IMR-90 (cell line): ENCODE data around the gene LHFPL6. TPM values are rescaled to one million over a fixed set of nuclear protein-coding genes. Genes with fewer than 3 reads are reported as not detected.

Experiments
- ATAC-seq: fragments of 200-7000 bp; cut with Tn5 transposase; 2 replicates; pipeline ENCODE4 v1.9.1; 2020; ENCODE audit warnings: low read depth, mild to moderate bottlenecking, moderate library complexity
- BruUV-seq: library from RNA; stranded (reverse); fragments of 400-500 nt; replicated peaks from 2 replicates; lab custom pipeline; 2021; lab: Mats Ljungman, UMichigan
- CTCF ChIA-PET: fragments of 300-600 bp; formaldehyde crosslinking; extraction: SDS; loops from one replicate; lab custom pipeline; 2021; ENCODE audit warnings: antibody characterized with exemption; lab: Yijun Ruan, JAX
- POLR2A ChIA-PET: fragments of 300-600 bp; sonication (Branson Sonifier 250); formaldehyde crosslinking; loops from one replicate; lab custom pipeline; 2022; ENCODE audit warnings: antibody characterized with exemption; ENCODE audit not compliant: unreplicated experiment; lab: Charles Lee
- DNase-seq: peaks from one replicate; pipeline ENCODE4 v3.0.0; 2013
- H2AFZ ChIP-seq: replicated peaks from 2 replicates; pipeline ENCODE3; 2013; ENCODE audit warnings: low read length, mild to moderate bottlenecking; ENCODE audit not compliant: poor library complexity
- H2AK5ac ChIP-seq: 2 replicates; pipeline ENCODE4 v1.6.1; 2013; ENCODE audit warnings: low read depth, low read length, inconsistent platforms
- H2AK9ac ChIP-seq: replicated peaks from 2 replicates; pipeline ENCODE3; 2013; ENCODE audit warnings: mild to moderate bottlenecking, low read depth, low read length, moderate library complexity; ENCODE audit not compliant: poor library complexity
- H2BK120ac ChIP-seq: 2 replicates; pipeline ENCODE4 v1.6.1; 2013; ENCODE audit warnings: low read depth, low read length, inconsistent platforms
- H2BK15ac ChIP-seq: 3 replicates; pipeline ENCODE4 v1.6.1; 2013; ENCODE audit warnings: low read depth, low read length, inconsistent platforms
- H2BK20ac ChIP-seq: 2 replicates; pipeline ENCODE4 v1.6.1; 2013; ENCODE audit warnings: low read depth, mild to moderate bottlenecking, inconsistent platforms, low read length, moderate library complexity
- H2BK5ac ChIP-seq: 2 replicates; pipeline ENCODE4 v1.6.1; 2013; ENCODE audit warnings: mild to moderate bottlenecking, low read depth, low read length, inconsistent platforms; ENCODE audit not compliant: poor library complexity, severe bottlenecking
- H3K14ac ChIP-seq: replicated peaks from 2 replicates; pipeline ENCODE4 v1.6.1; 2013; ENCODE audit warnings: low read depth, low read length, inconsistent platforms
- H3K18ac ChIP-seq: 2 replicates; pipeline ENCODE4 v1.6.1; 2013; ENCODE audit warnings: low read depth, low read length, control low read depth
- H3K23ac ChIP-seq: 2 replicates; pipeline ENCODE4 v1.6.1; 2013; ENCODE audit warnings: low read depth, low read length, inconsistent platforms
- H3K27ac ChIP-seq: 2 replicates; pipeline ENCODE4 v1.5.1; 2013; ENCODE audit warnings: mild to moderate bottlenecking, control low read depth, low read length; ENCODE audit not compliant: insufficient read depth
- H3K27me3 ChIP-seq: 2 replicates; pipeline ENCODE4 v1.6.1; 2013; ENCODE audit warnings: low read length; ENCODE audit not compliant: control insufficient read depth, insufficient read depth
- H3K36me3 ChIP-seq: 2 replicates; pipeline ENCODE4 v1.6.1; 2013; ENCODE audit warnings: low read length, mixed read lengths; ENCODE audit not compliant: control insufficient read depth, insufficient read depth
- H3K4ac ChIP-seq: 2 replicates; pipeline ENCODE4 v1.6.1; 2013; ENCODE audit warnings: low read depth, low read length, inconsistent platforms
- H3K4me1 ChIP-seq: 2 replicates; pipeline ENCODE4 v1.6.1; 2013; ENCODE audit warnings: low read length, mixed read lengths; ENCODE audit not compliant: control insufficient read depth, insufficient read depth
- H3K4me2 ChIP-seq: 2 replicates; pipeline ENCODE4 v1.6.1; 2013; ENCODE audit warnings: low read depth, mild to moderate bottlenecking, control low read depth, low read length, moderate library complexity
- H3K4me3 ChIP-seq: 2 replicates; pipeline ENCODE4 v1.5.1; 2013; ENCODE audit warnings: low read depth, mild to moderate bottlenecking, control low read depth, low read length, moderate library complexity; ENCODE audit not compliant: insufficient read depth
- H3K56ac ChIP-seq: 2 replicates; pipeline ENCODE4 v1.6.1; 2013; ENCODE audit warnings: low read length, inconsistent platforms; ENCODE audit not compliant: insufficient read depth; ENCODE audit errors: extremely low read depth
- H3K79me1 ChIP-seq, 2 experiments: 2 replicates each; pipeline ENCODE4 v1.6.1; 2013; ENCODE audit warnings: low read length in 2 of 2, inconsistent platforms in 1 of 2, low read depth in 1 of 2
- H3K9ac ChIP-seq: 2 replicates; pipeline ENCODE4 v1.6.1; 2013; ENCODE audit warnings: low read depth, low read length, control low read depth
- H3K9me1 ChIP-seq: 2 replicates; pipeline ENCODE4 v1.6.1; 2013; ENCODE audit warnings: low read length, inconsistent platforms; ENCODE audit not compliant: insufficient read depth
- H3K9me3 ChIP-seq: 2 replicates; pipeline ENCODE4 v1.6.1; 2013; ENCODE audit warnings: low read length; ENCODE audit not compliant: control insufficient read depth, insufficient read depth
- H4K20me1 ChIP-seq: 2 replicates; pipeline ENCODE4 v1.6.1; 2013; ENCODE audit warnings: low read length, inconsistent platforms; ENCODE audit not compliant: insufficient read depth
- H4K5ac ChIP-seq: 2 replicates; pipeline ENCODE4 v1.6.1; 2013; ENCODE audit warnings: mild to moderate bottlenecking, low read depth, low read length, control low read depth
- H4K8ac ChIP-seq, 2 experiments: 2 replicates each; pipeline ENCODE4 v1.6.1; 2013; ENCODE audit warnings: low read depth in 2 of 2, low read length in 2 of 2, control low read depth in 1 of 2, inconsistent platforms in 1 of 2
- H4K91ac ChIP-seq: 2 replicates; pipeline ENCODE4 v1.6.1; 2013; ENCODE audit warnings: low read depth, low read length, inconsistent platforms; ENCODE audit not compliant: insufficient read depth
- BHLHE40 ChIP-seq: fragments of 150-350 bp; IDR thresholded peaks from 2 replicates; pipeline ENCODE4 v1.6.1; 2016; ENCODE audit warnings: mild to moderate bottlenecking, low read depth, low read length
- MAFK ChIP-seq: IDR thresholded peaks from 2 replicates; pipeline ENCODE4 v1.6.1; 2012; ENCODE audit warnings: low read depth, low read length, improper control_type of control experiment
- WGBS, 2 experiments: methylation state at CpG; one replicate each; pipeline versions ENCODE4 v1.1.5 to v1.1.7; 2013; ENCODE audit warnings: missing lambda C conversion rate in 2 of 2; ENCODE audit not compliant: insufficient read length in 1 of 2; ENCODE audit errors: extremely low coverage in 2 of 2; 5-methylcytosine and 5-hydroxymethylcytosine counted together
- dilution Hi-C: fragments of 300-500 bp; cut with HindIII; formaldehyde crosslinking; loops from one replicate; pipeline ENCODE4 v1.14.3; 2018; ENCODE audit warnings: low sequenced_read_pairs; ENCODE audit not compliant: unreplicated experiment
- in situ Hi-C: fragments of 300-500 bp; cut with MboI; formaldehyde crosslinking; loops from 3 replicates; pipeline ENCODE4 v1.14.3; 2019; ENCODE audit warnings: low sequenced_read_pairs, inconsistent platforms, mixed read lengths
- intact Hi-C: fragments of 100-400 bp; cut with micrococcal nuclease; formaldehyde crosslinking; loops from 2 replicates; pipeline ENCODE4 v1.10.0; 2022
- polyA plus RNA-seq, 3 experiments: library from polyadenylated mRNA; depleted of rRNA; stranded (reverse); fragments of >200 nt; gene quantifications; 2 replicates each; pipeline ENCODE4 v1.2.3, GENCODE V29; 2012; ENCODE audit warnings: low replicate concordance in 1 of 3
- total RNA-seq: library from RNA; depleted of rRNA; stranded (reverse); fragments of >200 nt; gene quantifications from 2 replicates; pipeline ENCODE4 v1.2.3, GENCODE V29; 2012

The LHFPL6 gene
- total and polyA plus RNA-seq, 2 of the 4 experiments (the other 2 are of a cell fraction), result 24.7 to 36.1 TPM

- no peak overlapping the region for H4K8ac ChIP-seq
- no peaks in the 10 kb centered on the region for H4K20me1 ChIP-seq
- H2BK5ac ChIP-seq, result no peak overlapping the region
- H3K27ac ChIP-seq, result no peak overlapping the region
- H3K56ac ChIP-seq, result no peak overlapping the region
- WGBS, 2 experiments, result 20% methylated on average over 1 of the region's 4 CpGs; no CpG with 5 or more reads in 1 of the 2 experiments
- ChIA-PET CTCF (no interaction called here), POLR2A (no interaction called here)
- ATAC-seq (peak; percentile 57), DNase-seq (no peak)
- no peak overlapping the region for H2AK9ac ChIP-seq
- no peak overlapping the region for H3K4me3 ChIP-seq
- H3K4me1 ChIP-seq, result peaks cover 3% of the 10 kb centered on the region; the same call in 1 of the 2 replicates
- no TSS peak for BruUV-seq
- no peaks in the 10 kb centered on the region; the same call in 1 of the 2 replicates for H3K27me3 ChIP-seq
- H2AFZ ChIP-seq, result no peak overlapping the region
- no peaks in the 10 kb centered on the region for H3K9me1 ChIP-seq
- intact Hi-C loops (no loop called here), dilution Hi-C loops (no loop called here), in situ Hi-C loops (no loop called here)
- H3K79me1 ChIP-seq, result no peaks in the 10 kb centered on the region
- no peak overlapping the region for H3K23ac ChIP-seq
- H2BK120ac ChIP-seq, result no peak overlapping the region
- H4K91ac ChIP-seq, result no peak overlapping the region
- no peak overlapping the region for H3K9ac ChIP-seq
- no peak overlapping the region for H3K18ac ChIP-seq
- no peak overlapping the region for H2BK15ac ChIP-seq
- no peaks in the 10 kb centered on the region for H3K36me3 ChIP-seq
- no peak overlapping the region for H2AK5ac ChIP-seq
- no peak overlapping the region for H3K14ac ChIP-seq
- H3K4me2 ChIP-seq, result no peak overlapping the region; the same call in 1 of the 2 replicates
- TF ChIP-seq BHLHE40 (no peak), MAFK (no peak)
- H4K5ac ChIP-seq, result no peak overlapping the region
- H3K9me3 ChIP-seq, result no peaks in the 10 kb centered on the region
- no peak overlapping the region for H3K4ac ChIP-seq
- H2BK20ac ChIP-seq, result no peak overlapping the region
Measured at GRCh38 chr13:39311619-39312018, 291.4 kb downstream of the LHFPL6 start.
